Gastrocnemius medialis (tissue), 4 donors: ENCODE results near the gene PFN1.

ENCODE experiments used
- POLR2A ChIP-seq, 2 donors: fragments of 450-650 bp; IDR thresholded peaks; one replicate each; pipeline ENCODE4 v1.6.1; 2017; ENCODE audit warnings: antibody characterized with exemption in 2 of 2, mild to moderate bottlenecking in 2 of 2, moderate library complexity in 2 of 2
- TF ChIP-seq, protein P1 (sequence below), 5 experiments: fragments of 450-650 bp in 3 of 5; fragments of 200-600 bp in 2 of 5; sonication (generic) in 2 of 5; IDR thresholded peaks in 4 of 5; conservative IDR thresholded peaks in 1 of 5; 1 replicate in 4 of 5; 2 replicates in 1 of 5; pipeline ENCODE4 v1.5.1; 2016 to 2019; ENCODE audit warnings: antibody characterized with exemption in 5 of 5, mild to moderate bottlenecking in 3 of 5, moderate library complexity in 3 of 5

DNA sequence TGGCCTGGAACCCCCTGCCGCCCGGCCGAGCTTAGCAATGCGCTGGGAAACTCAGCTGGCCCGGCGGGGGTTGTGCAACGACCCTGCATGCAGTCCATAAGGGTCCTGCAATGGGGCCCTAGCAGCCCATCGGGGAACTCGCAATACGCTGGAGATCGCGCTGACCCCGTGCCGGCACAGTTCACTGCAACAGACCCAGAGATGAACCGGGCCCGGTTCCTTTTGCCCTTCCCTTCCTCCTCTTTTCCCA lies 8.9 kb downstream of the PFN1 start:
- TF ChIP-seq, protein P1, sequence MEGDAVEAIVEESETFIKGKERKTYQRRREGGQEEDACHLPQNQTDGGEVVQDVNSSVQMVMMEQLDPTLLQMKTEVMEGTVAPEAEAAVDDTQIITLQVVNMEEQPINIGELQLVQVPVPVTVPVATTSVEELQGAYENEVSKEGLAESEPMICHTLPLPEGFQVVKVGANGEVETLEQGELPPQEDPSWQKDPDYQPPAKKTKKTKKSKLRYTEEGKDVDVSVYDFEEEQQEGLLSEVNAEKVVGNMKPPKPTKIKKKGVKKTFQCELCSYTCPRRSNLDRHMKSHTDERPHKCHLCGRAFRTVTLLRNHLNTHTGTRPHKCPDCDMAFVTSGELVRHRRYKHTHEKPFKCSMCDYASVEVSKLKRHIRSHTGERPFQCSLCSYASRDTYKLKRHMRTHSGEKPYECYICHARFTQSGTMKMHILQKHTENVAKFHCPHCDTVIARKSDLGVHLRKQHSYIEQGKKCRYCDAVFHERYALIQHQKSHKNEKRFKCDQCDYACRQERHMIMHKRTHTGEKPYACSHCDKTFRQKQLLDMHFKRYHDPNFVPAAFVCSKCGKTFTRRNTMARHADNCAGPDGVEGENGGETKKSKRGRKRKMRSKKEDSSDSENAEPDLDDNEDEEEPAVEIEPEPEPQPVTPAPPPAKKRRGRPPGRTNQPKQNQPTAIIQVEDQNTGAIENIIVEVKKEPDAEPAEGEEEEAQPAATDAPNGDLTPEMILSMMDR (IDR thresholded peaks at IDR 0.05 in 4 of 5, conservative IDR thresholded peaks at IDR 0.05 in 1 of 5) = no peak
- TF ChIP-seq POLR2A (IDR thresholded peaks at IDR 0.05) = no peak
